B cell (primary cell): Measurements from ENCODE around the gene TTC21B. TPM values are rescaled to one million over a fixed set of nuclear protein-coding genes. Genes with fewer than 3 reads are reported as not detected.

Experiments used
- ATAC-seq: fragments of 200-7000 bp; cut with Tn5 transposase; one replicate; pipeline ENCODE4 v1.10.0; 2021; ENCODE audit warnings: low read depth, mild to moderate bottlenecking, moderate number of reproducible peaks, moderate library complexity
- CTCF ChIA-PET: fragments of 350-600 bp; sonication (Branson Sonifier 250); formaldehyde crosslinking; loops from one replicate; lab custom pipeline; 2021; ENCODE audit warnings: antibody characterized with exemption, inconsistent platforms; lab: Charles Lee
- POLR2A ChIA-PET: fragments of 350-600 bp; sonication (Branson Sonifier 250); formaldehyde crosslinking; loops from one replicate; lab custom pipeline; 2021; ENCODE audit warnings: antibody characterized with exemption; lab: Charles Lee
- DNase-seq: peaks from one replicate; pipeline ENCODE4 v3.0.0; 2013
- H2AFZ ChIP-seq: 2 replicates; pipeline ENCODE4 v1.6.1; 2012; ENCODE audit warnings: mild to moderate bottlenecking, low read depth, low read length; ENCODE audit not compliant: insufficient read depth, poor library complexity, severe bottlenecking
- H3K27ac ChIP-seq, 2 donors: 1 replicate in 1 of 2; 2 replicates in 1 of 2; pipeline ENCODE4 v1.5.1; 2012 to 2013; ENCODE audit warnings: low read length in 2 of 2, mild to moderate bottlenecking in 2 of 2, moderate library complexity in 1 of 2
- H3K27me3 ChIP-seq, 4 experiments: fragments of 200-600 bp in 1 of 4; sonication (generic) in 1 of 4; replicated peaks in 1 of 4; 1 replicate in 2 of 4; 2 replicates in 2 of 4; pipeline versions ENCODE4 v1.6.1 to v1.7.0; 2013 to 2016; ENCODE audit warnings: low read length in 3 of 4, mild to moderate bottlenecking in 2 of 4, mixed read lengths in 1 of 4, moderate library complexity in 1 of 4; ENCODE audit not compliant: insufficient read depth in 4 of 4, control insufficient read depth in 3 of 4; ENCODE audit errors: control extremely low read depth in 1 of 4
- H3K36me3 ChIP-seq, 2 experiments: replicated peaks in 1 of 2; 1 replicate in 1 of 2; 2 replicates in 1 of 2; pipeline versions ENCODE4 v1.6.1 to v1.7.1; 2013; ENCODE audit warnings: low read length in 1 of 2; ENCODE audit not compliant: insufficient read depth in 2 of 2, control insufficient read depth in 1 of 2; ENCODE audit errors: control extremely low read depth in 1 of 2, extremely low read depth in 1 of 2
- H3K4me1 ChIP-seq, 2 donors: fragments of 200-600 bp in 1 of 2; sonication (generic) in 1 of 2; 1 replicate in 1 of 2; 2 replicates in 1 of 2; pipeline versions ENCODE4 v1.5.1 to v1.6.1; 2013 to 2017; ENCODE audit warnings: low read length in 2 of 2; ENCODE audit not compliant: control insufficient read depth in 2 of 2, insufficient read depth in 2 of 2
- H3K4me2 ChIP-seq: replicated peaks from 2 replicates; pipeline ENCODE3; 2012; ENCODE audit warnings: mild to moderate bottlenecking, low read depth, low read length; ENCODE audit not compliant: poor library complexity, severe bottlenecking
- H3K4me3 ChIP-seq, 5 experiments: fragments of 200-600 bp in 1 of 5; sonication (generic) in 1 of 5; 1 replicate in 3 of 5; 2 replicates in 2 of 5; pipeline versions ENCODE4 v1.5.1 to v1.7.0; 2011 to 2016; ENCODE audit warnings: low read length in 4 of 5, mild to moderate bottlenecking in 4 of 5, low read depth in 2 of 5, control low read depth in 1 of 5, moderate library complexity in 1 of 5; ENCODE audit not compliant: insufficient read depth in 1 of 5; ENCODE audit errors: control extremely low read depth in 1 of 5, extremely low read depth in 1 of 5
- H3K79me2 ChIP-seq: fragments of 200-600 bp; sonication (generic); one replicate; pipeline ENCODE4 v1.6.0; 2016; ENCODE audit warnings: low read length; ENCODE audit not compliant: control insufficient read depth, insufficient read depth
- H3K9ac ChIP-seq: fragments of 200-600 bp; sonication (generic); 2 replicates; pipeline ENCODE4 v1.6.1; 2017; ENCODE audit warnings: mild to moderate bottlenecking, low read length, moderate library complexity
- H3K9me3 ChIP-seq, 3 donors: one replicate each; pipeline versions ENCODE4 v1.6.1 to v1.7.1; 2013; ENCODE audit warnings: low read length in 2 of 3; ENCODE audit not compliant: control insufficient read depth in 2 of 3, insufficient read depth in 1 of 3; ENCODE audit errors: control extremely low read depth in 1 of 3
- H4K20me1 ChIP-seq: 2 replicates; pipeline ENCODE4 v1.6.0; 2012; ENCODE audit warnings: mild to moderate bottlenecking, low read length; ENCODE audit not compliant: insufficient read depth, control insufficient read depth, poor library complexity, severe bottlenecking
- H3K27ac Mint-ChIP-seq: one replicate; pipeline ENCODE4 v1.8.0; 2021; ENCODE audit warnings: mixed read lengths
- H3K27me3 Mint-ChIP-seq: one replicate; pipeline ENCODE4 v1.8.0; 2021; ENCODE audit warnings: mixed read lengths
- H3K4me1 Mint-ChIP-seq: one replicate; pipeline ENCODE4 v1.8.0; 2021; ENCODE audit warnings: mixed read lengths
- H3K4me3 Mint-ChIP-seq: one replicate; pipeline ENCODE4 v1.8.0; 2021; ENCODE audit warnings: mixed read lengths
- H3K9me3 Mint-ChIP-seq: one replicate; pipeline ENCODE4 v1.8.0; 2022; ENCODE audit warnings: mixed read lengths; ENCODE audit not compliant: insufficient read depth
- CTCF ChIP-seq: fragments of 200-600 bp; IDR thresholded peaks from one replicate; pipeline ENCODE4 v1.8.0; 2022; ENCODE audit warnings: antibody characterized with exemption, mild to moderate bottlenecking
- EZH2 ChIP-seq: IDR thresholded peaks from 2 replicates; pipeline ENCODE4 v1.6.1; 2012; ENCODE audit warnings: borderline replicate concordance, low read depth, mild to moderate bottlenecking, moderate library complexity, low read length; ENCODE audit not compliant: insufficient read depth, poor library complexity, severe bottlenecking
- WGBS: methylation state at CpG from one replicate; pipeline ENCODE4 v1.1.5; 2013; ENCODE audit warnings: missing lambda C conversion rate; ENCODE audit not compliant: insufficient coverage; 5-methylcytosine and 5-hydroxymethylcytosine counted together
- intact Hi-C: fragments of 100-400 bp; cut with micrococcal nuclease; formaldehyde crosslinking; loops from one replicate; pipeline ENCODE4 v1.10.0; 2022
- polyA plus RNA-seq: library from polyadenylated mRNA; depleted of rRNA; stranded (reverse); fragments of >200 nt; gene quantifications from 2 replicates; pipeline ENCODE4 v1.2.3, GENCODE V29; 2012
- total RNA-seq, 2 donors: library from RNA; stranded (reverse); fragments of 120-200 nt in 1 of 2; gene quantifications; 1 replicate in 1 of 2; 2 replicates in 1 of 2; pipeline versions ENCODE4 v1.2.3 to v1.2.4, GENCODE V29; 2013 to 2022

The TTC21B gene
- total and polyA plus RNA-seq, 2 donors (not counting 1 experiment from before 2014, with no cell fraction given) = 11.5 to 41.5 TPM

- CTCF ChIA-PET = no interaction called here
- POLR2A ChIA-PET = no interaction called here
- Histone ChIP-seq H3K4me1 (peaks cover 10 to 24% of the 10 kb centered on the region in 2 donors), H3K4me3 (no peak overlapping the region), H2AFZ (peak overlapping the region; percentile 13), H3K9ac (no peak overlapping the region), H3K9me3 (no peaks in the 10 kb centered on the region), H3K4me2 (peak overlapping the region; percentile 12), H4K20me1 (no peaks in the 10 kb centered on the region), H3K27ac (peak overlapping the region in 1 of 2 donors; percentile 54), H3K36me3 (peaks cover 0 to 46% of the 10 kb centered on the region in 2 experiments), H3K27me3 (no peaks in the 10 kb centered on the region), H3K79me2 (no peaks in the 10 kb centered on the region)
- DNase-seq = no peak
- Mint-ChIP-seq H3K4me3 (no peak overlapping the region), H3K9me3 (no peaks in the 10 kb centered on the region), H3K27ac (peak overlapping the region; percentile 10), H3K27me3 (no peaks in the 10 kb centered on the region), H3K4me1 (peaks cover 10% of the 10 kb centered on the region)
- intact Hi-C loops = no loop called here
- TF ChIP-seq CTCF = no peak
- no peak for TF ChIP-seq EZH2
- WGBS = no CpG with 5 or more reads among the region's 1 CpG
- ATAC-seq = no peak
Measured at GRCh38 chr2:165895974-165896373, 57.6 kb downstream of the TTC21B start.

DNA sequence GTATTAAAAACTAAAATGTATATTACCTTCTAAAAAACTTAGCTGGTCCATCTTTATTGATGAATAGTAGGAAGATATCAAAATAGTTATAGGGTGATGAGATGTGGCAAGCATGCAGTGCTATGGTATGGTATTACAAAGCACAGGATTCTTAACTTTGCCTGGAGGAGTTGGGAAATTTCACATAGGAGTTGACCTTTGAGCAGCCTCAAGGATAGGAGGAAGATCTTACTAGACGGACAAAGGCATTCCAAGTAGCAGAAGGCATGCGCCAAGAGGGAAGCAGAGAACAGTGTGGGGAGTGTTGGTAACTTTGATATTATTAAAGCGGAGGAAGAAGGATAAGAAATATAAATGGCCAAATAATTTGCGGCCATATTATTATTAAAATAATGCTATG lies 60.0 kb downstream of the TTC21B start:
- H3K9me3 Mint-ChIP-seq = no peaks in the 10 kb centered on the region
- CTCF ChIA-PET = no interaction called here
- H3K36me3 ChIP-seq = peaks cover 0 to 43% of the 10 kb centered on the region in 2 experiments

More for the DNA sequence above, 60.0 kb downstream of the TTC21B start:
- Mint-ChIP-seq H3K27me3 (no peaks in the 10 kb centered on the region), H3K4me3 (no peak overlapping the region), H3K27ac (no peak overlapping the region), H3K4me1 (peaks cover 15% of the 10 kb centered on the region)
- Histone ChIP-seq H3K9ac (no peak overlapping the region), H2AFZ (no peak overlapping the region), H3K4me1 (peaks cover 10 to 27% of the 10 kb centered on the region in 2 donors), H4K20me1 (no peaks in the 10 kb centered on the region), H3K4me2 (no peak overlapping the region), H3K27me3 (no peaks in the 10 kb centered on the region), H3K27ac (no peak overlapping the region), H3K4me3 (no peak overlapping the region), H3K9me3 (no peaks in the 10 kb centered on the region), H3K79me2 (no peaks in the 10 kb centered on the region)
- intact Hi-C loops = no loop called here
- TF ChIP-seq EZH2 (no peak), CTCF (no peak)
- POLR2A ChIA-PET = no interaction called here
- 100% methylated on average over 2 of the region's 4 CpGs for WGBS
- ATAC-seq (no peak), DNase-seq (no peak)
